Lower leg skin (tissue), 3 donors: ENCODE results near the gene ASMTL.
"Not testable (repeated sequence)": the region's sequence is repeated elsewhere in the genome, so short reads cannot be mapped to it uniquely, and the experiment has no call there.

Source experiments
- CTCF ChIP-seq, 3 donors: fragments of 450-650 bp; IDR thresholded peaks; one replicate each; pipeline ENCODE4 v1.5.1; 2016; ENCODE audit warnings: antibody characterized with exemption in 3 of 3, mild to moderate bottlenecking in 3 of 3, moderate library complexity in 2 of 3
- POLR2A ChIP-seq, 2 donors: fragments of 450-650 bp; IDR thresholded peaks; one replicate each; pipeline ENCODE4 v1.6.1; 2016 to 2017; ENCODE audit warnings: antibody characterized with exemption in 2 of 2, mild to moderate bottlenecking in 1 of 2, moderate library complexity in 1 of 2

- TF ChIP-seq CTCF, POLR2A (IDR thresholded peaks at IDR 0.05): not testable (repeated sequence)
Observed at GRCh38 chrX:1426321-1426720, 26.4 kb downstream of the ASMTL start.
